B cell (primary cell): ENCODE data around the gene PBXIP1. TPM values are rescaled to one million over a fixed set of nuclear protein-coding genes. Genes with fewer than 3 reads are reported as not detected.

Source experiments
- ATAC-seq: fragments of 200-7000 bp; cut with Tn5 transposase; one replicate; pipeline ENCODE4 v1.10.0; 2021; ENCODE audit warnings: low read depth, mild to moderate bottlenecking, moderate number of reproducible peaks, moderate library complexity
- CTCF ChIA-PET: fragments of 350-600 bp; sonication (Branson Sonifier 250); formaldehyde crosslinking; loops from one replicate; lab custom pipeline; 2021; ENCODE audit warnings: antibody characterized with exemption, inconsistent platforms; lab: Charles Lee
- POLR2A ChIA-PET: fragments of 350-600 bp; sonication (Branson Sonifier 250); formaldehyde crosslinking; loops from one replicate; lab custom pipeline; 2021; ENCODE audit warnings: antibody characterized with exemption; lab: Charles Lee
- DNase-seq: peaks from one replicate; pipeline ENCODE4 v3.0.0; 2013
- H2AFZ ChIP-seq: 2 replicates; pipeline ENCODE4 v1.6.1; 2012; ENCODE audit warnings: mild to moderate bottlenecking, low read depth, low read length; ENCODE audit not compliant: insufficient read depth, poor library complexity, severe bottlenecking
- H3K27ac ChIP-seq, 2 donors: 1 replicate in 1 of 2; 2 replicates in 1 of 2; pipeline ENCODE4 v1.5.1; 2012 to 2013; ENCODE audit warnings: low read length in 2 of 2, mild to moderate bottlenecking in 2 of 2, moderate library complexity in 1 of 2
- H3K27me3 ChIP-seq, 4 experiments: fragments of 200-600 bp in 1 of 4; sonication (generic) in 1 of 4; replicated peaks in 1 of 4; 1 replicate in 2 of 4; 2 replicates in 2 of 4; pipeline versions ENCODE4 v1.6.1 to v1.7.0; 2013 to 2016; ENCODE audit warnings: low read length in 3 of 4, mild to moderate bottlenecking in 2 of 4, mixed read lengths in 1 of 4, moderate library complexity in 1 of 4; ENCODE audit not compliant: insufficient read depth in 4 of 4, control insufficient read depth in 3 of 4; ENCODE audit errors: control extremely low read depth in 1 of 4
- H3K36me3 ChIP-seq, 2 experiments: replicated peaks in 1 of 2; 1 replicate in 1 of 2; 2 replicates in 1 of 2; pipeline versions ENCODE4 v1.6.1 to v1.7.1; 2013; ENCODE audit warnings: low read length in 1 of 2; ENCODE audit not compliant: insufficient read depth in 2 of 2, control insufficient read depth in 1 of 2; ENCODE audit errors: control extremely low read depth in 1 of 2, extremely low read depth in 1 of 2
- H3K4me1 ChIP-seq, 2 donors: fragments of 200-600 bp in 1 of 2; sonication (generic) in 1 of 2; 1 replicate in 1 of 2; 2 replicates in 1 of 2; pipeline versions ENCODE4 v1.5.1 to v1.6.1; 2013 to 2017; ENCODE audit warnings: low read length in 2 of 2; ENCODE audit not compliant: control insufficient read depth in 2 of 2, insufficient read depth in 2 of 2
- H3K4me2 ChIP-seq: replicated peaks from 2 replicates; pipeline ENCODE3; 2012; ENCODE audit warnings: mild to moderate bottlenecking, low read depth, low read length; ENCODE audit not compliant: poor library complexity, severe bottlenecking
- H3K4me3 ChIP-seq, 5 experiments: fragments of 200-600 bp in 1 of 5; sonication (generic) in 1 of 5; 1 replicate in 3 of 5; 2 replicates in 2 of 5; pipeline versions ENCODE4 v1.5.1 to v1.7.0; 2011 to 2016; ENCODE audit warnings: low read length in 4 of 5, mild to moderate bottlenecking in 4 of 5, low read depth in 2 of 5, control low read depth in 1 of 5, moderate library complexity in 1 of 5; ENCODE audit not compliant: insufficient read depth in 1 of 5; ENCODE audit errors: control extremely low read depth in 1 of 5, extremely low read depth in 1 of 5
- H3K79me2 ChIP-seq: fragments of 200-600 bp; sonication (generic); one replicate; pipeline ENCODE4 v1.6.0; 2016; ENCODE audit warnings: low read length; ENCODE audit not compliant: control insufficient read depth, insufficient read depth
- H3K9ac ChIP-seq: fragments of 200-600 bp; sonication (generic); 2 replicates; pipeline ENCODE4 v1.6.1; 2017; ENCODE audit warnings: mild to moderate bottlenecking, low read length, moderate library complexity
- H3K9me3 ChIP-seq, 3 donors: one replicate each; pipeline versions ENCODE4 v1.6.1 to v1.7.1; 2013; ENCODE audit warnings: low read length in 2 of 3; ENCODE audit not compliant: control insufficient read depth in 2 of 3, insufficient read depth in 1 of 3; ENCODE audit errors: control extremely low read depth in 1 of 3
- H4K20me1 ChIP-seq: 2 replicates; pipeline ENCODE4 v1.6.0; 2012; ENCODE audit warnings: mild to moderate bottlenecking, low read length; ENCODE audit not compliant: insufficient read depth, control insufficient read depth, poor library complexity, severe bottlenecking
- H3K27ac Mint-ChIP-seq: one replicate; pipeline ENCODE4 v1.8.0; 2021; ENCODE audit warnings: mixed read lengths
- H3K27me3 Mint-ChIP-seq: one replicate; pipeline ENCODE4 v1.8.0; 2021; ENCODE audit warnings: mixed read lengths
- H3K4me1 Mint-ChIP-seq: one replicate; pipeline ENCODE4 v1.8.0; 2021; ENCODE audit warnings: mixed read lengths
- H3K4me3 Mint-ChIP-seq: one replicate; pipeline ENCODE4 v1.8.0; 2021; ENCODE audit warnings: mixed read lengths
- H3K9me3 Mint-ChIP-seq: one replicate; pipeline ENCODE4 v1.8.0; 2022; ENCODE audit warnings: mixed read lengths; ENCODE audit not compliant: insufficient read depth
- EZH2 ChIP-seq: IDR thresholded peaks from 2 replicates; pipeline ENCODE4 v1.6.1; 2012; ENCODE audit warnings: borderline replicate concordance, low read depth, mild to moderate bottlenecking, moderate library complexity, low read length; ENCODE audit not compliant: insufficient read depth, poor library complexity, severe bottlenecking
- WGBS: methylation state at CpG from one replicate; pipeline ENCODE4 v1.1.5; 2013; ENCODE audit warnings: missing lambda C conversion rate; ENCODE audit not compliant: insufficient coverage; 5-methylcytosine and 5-hydroxymethylcytosine counted together
- intact Hi-C: fragments of 100-400 bp; cut with micrococcal nuclease; formaldehyde crosslinking; loops from one replicate; pipeline ENCODE4 v1.10.0; 2022
- polyA plus RNA-seq: library from polyadenylated mRNA; depleted of rRNA; stranded (reverse); fragments of >200 nt; gene quantifications from 2 replicates; pipeline ENCODE4 v1.2.3, GENCODE V29; 2012
- total RNA-seq, 2 donors: library from RNA; stranded (reverse); fragments of 120-200 nt in 1 of 2; gene quantifications; 1 replicate in 1 of 2; 2 replicates in 1 of 2; pipeline versions ENCODE4 v1.2.3 to v1.2.4, GENCODE V29; 2013 to 2022
- TF ChIP-seq, protein P1 (sequence below): fragments of 200-600 bp; IDR thresholded peaks from one replicate; pipeline ENCODE4 v1.8.0; 2022; ENCODE audit warnings: antibody characterized with exemption, mild to moderate bottlenecking

Gene PBXIP1
- total and polyA plus RNA-seq, 2 donors (not counting 1 experiment from before 2014, with no cell fraction given): 77.6 to 212 TPM

- Mint-ChIP-seq H3K27ac (peak overlapping the region; percentile 94), H3K9me3 (no peaks in the 10 kb centered on the region), H3K4me3 (peak overlapping the region; percentile 90), H3K27me3 (no peaks in the 10 kb centered on the region), H3K4me1 (peaks cover 55% of the 10 kb centered on the region)
- H3K27me3 ChIP-seq: no peaks in the 10 kb centered on the region
- WGBS: 53% methylated on average over 2 of the region's 5 CpGs
- H2AFZ ChIP-seq: no peak overlapping the region
- TF ChIP-seq, protein P1, sequence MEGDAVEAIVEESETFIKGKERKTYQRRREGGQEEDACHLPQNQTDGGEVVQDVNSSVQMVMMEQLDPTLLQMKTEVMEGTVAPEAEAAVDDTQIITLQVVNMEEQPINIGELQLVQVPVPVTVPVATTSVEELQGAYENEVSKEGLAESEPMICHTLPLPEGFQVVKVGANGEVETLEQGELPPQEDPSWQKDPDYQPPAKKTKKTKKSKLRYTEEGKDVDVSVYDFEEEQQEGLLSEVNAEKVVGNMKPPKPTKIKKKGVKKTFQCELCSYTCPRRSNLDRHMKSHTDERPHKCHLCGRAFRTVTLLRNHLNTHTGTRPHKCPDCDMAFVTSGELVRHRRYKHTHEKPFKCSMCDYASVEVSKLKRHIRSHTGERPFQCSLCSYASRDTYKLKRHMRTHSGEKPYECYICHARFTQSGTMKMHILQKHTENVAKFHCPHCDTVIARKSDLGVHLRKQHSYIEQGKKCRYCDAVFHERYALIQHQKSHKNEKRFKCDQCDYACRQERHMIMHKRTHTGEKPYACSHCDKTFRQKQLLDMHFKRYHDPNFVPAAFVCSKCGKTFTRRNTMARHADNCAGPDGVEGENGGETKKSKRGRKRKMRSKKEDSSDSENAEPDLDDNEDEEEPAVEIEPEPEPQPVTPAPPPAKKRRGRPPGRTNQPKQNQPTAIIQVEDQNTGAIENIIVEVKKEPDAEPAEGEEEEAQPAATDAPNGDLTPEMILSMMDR: no peak
- TF ChIP-seq EZH2: no peak
- intact Hi-C loops: loop anchor here (5.0 kb wide), 3 partner anchors 397 to 677 kb away; partner anchors contain the start of genes ADAR, ATP8B2 and UBE2Q1
- H3K79me2 ChIP-seq: peaks cover 69% of the 10 kb centered on the region
- H3K9ac ChIP-seq: peak overlapping the region; percentile 94
- H3K9me3 ChIP-seq: no peaks in the 10 kb centered on the region
- ChIA-PET CTCF (interaction anchor here (1.5 to 18.4 kb wide), 2 partner anchors 10 to 49 kb away, joined by 4 to 295 read pairs; partner anchors contain the start of gene PBXIP1), POLR2A (interaction anchor here (1.5 to 7.4 kb wide), 2 partner anchors 11 to 31 kb away, joined by 9 to 74 read pairs; partner anchors contain the start of gene CKS1B)
- peak overlapping the region; percentile 96 for H3K4me2 ChIP-seq
- H4K20me1 ChIP-seq: peaks cover 29% of the 10 kb centered on the region
- no peak for ATAC-seq
- H3K4me1 ChIP-seq: peaks cover 62 to 67% of the 10 kb centered on the region in 2 donors
- no peak for DNase-seq
- H3K4me3 ChIP-seq: peak overlapping the region; percentile 68 to 98 (median 93)
- H3K36me3 ChIP-seq: peaks cover 0 to 5% of the 10 kb centered on the region in 2 experiments
- peak overlapping the region; percentile 53 to 81 for H3K27ac ChIP-seq
These were observed 48.6 kb upstream of the PBXIP1 start for GRCh38 chr1:155004352-155005075.
